Ishikawa (cell line): ENCODE data around the gene BGLAP.

ENCODE experiments used
- CEBPB ChIP-seq: IDR thresholded peaks from 2 replicates; pipeline ENCODE4 v1.6.1; 2012
- CREB1 ChIP-seq: IDR thresholded peaks from 2 replicates; pipeline ENCODE4 v1.6.1; 2012; ENCODE audit warnings: low read depth
- EGR1 ChIP-seq: IDR thresholded peaks from 2 replicates; pipeline ENCODE4 v1.6.1; 2012
- EP300 ChIP-seq: IDR thresholded peaks from 2 replicates; pipeline ENCODE4 v1.6.1; 2012; ENCODE audit warnings: borderline replicate concordance
- FOXM1 ChIP-seq: IDR thresholded peaks from 2 replicates; pipeline ENCODE4 v1.6.1; 2012; ENCODE audit warnings: low read depth, borderline replicate concordance
- MAX ChIP-seq: IDR thresholded peaks from 2 replicates; pipeline ENCODE4 v1.6.1; 2012
- NFIC ChIP-seq: IDR thresholded peaks from 2 replicates; pipeline ENCODE4 v1.6.1; 2012
- RAD21 ChIP-seq: IDR thresholded peaks from 2 replicates; pipeline ENCODE4 v1.6.1; 2012; ENCODE audit warnings: low read depth
- REST ChIP-seq: IDR thresholded peaks from 2 replicates; pipeline ENCODE4 v1.6.1; 2012; ENCODE audit warnings: low read depth, mild to moderate bottlenecking
- TAF1 ChIP-seq: IDR thresholded peaks from 2 replicates; pipeline ENCODE4 v1.6.1; 2012; ENCODE audit warnings: low read depth, mild to moderate bottlenecking
- TCF12 ChIP-seq: IDR thresholded peaks from 2 replicates; pipeline ENCODE4 v1.6.1; 2012; ENCODE audit warnings: low read depth
- TEAD4 ChIP-seq: IDR thresholded peaks from 2 replicates; pipeline ENCODE4 v1.6.1; 2012
- USF1 ChIP-seq: IDR thresholded peaks from 2 replicates; pipeline ENCODE4 v1.6.1; 2012
- YY1 ChIP-seq: IDR thresholded peaks from 2 replicates; pipeline ENCODE4 v1.6.1; 2012; ENCODE audit warnings: low read depth
- ZBTB7A ChIP-seq: IDR thresholded peaks from 2 replicates; pipeline ENCODE4 v1.6.1; 2012; ENCODE audit warnings: low read depth

Gene BGLAP

GRCh38 chr1:156228501-156228900, 13.5 kb upstream of the BGLAP start:
- TF ChIP-seq REST: no peak
- TF ChIP-seq NFIC: no peak
- no peak for TF ChIP-seq TCF12
- TF ChIP-seq USF1: no peak
- TF ChIP-seq EP300: no peak
- no peak for TF ChIP-seq FOXM1
- no peak for TF ChIP-seq TAF1
- no peak for TF ChIP-seq TEAD4
- TF ChIP-seq EGR1: no peak
- TF ChIP-seq CEBPB: no peak
- TF ChIP-seq YY1: no peak
- TF ChIP-seq RAD21: no peak
- no peak for TF ChIP-seq ZBTB7A
- no peak for TF ChIP-seq MAX
- no peak for TF ChIP-seq CREB1

GRCh38 chr1:156229809-156230472, 12.0 kb upstream of the BGLAP start:
- TF ChIP-seq TAF1 (no peak), CREB1 (no peak), TEAD4 (no peak), REST (no peak), USF1 (no peak), RAD21 (no peak), MAX (no peak)

GRCh38 chr1:156230473-156230837, 11.5 kb upstream of the BGLAP start:
- no peak for TF ChIP-seq CREB1
- no peak for TF ChIP-seq TCF12
- no peak for TF ChIP-seq YY1
- no peak for TF ChIP-seq ZBTB7A
- TF ChIP-seq USF1: no peak
- TF ChIP-seq CEBPB: no peak
- TF ChIP-seq EP300: no peak
- no peak for TF ChIP-seq NFIC
- no peak for TF ChIP-seq MAX
- TF ChIP-seq TEAD4: no peak

- TF ChIP-seq NFIC (no peak), TAF1 (no peak), TCF12 (no peak), RAD21 (no peak), EGR1 (no peak), CEBPB (no peak)
These were observed 9.6 kb upstream of the BGLAP start for GRCh38 chr1:156232201-156232894.

- TF ChIP-seq USF1 (no peak), TCF12 (no peak), NFIC (no peak), EGR1 (no peak), MAX (no peak), RAD21 (no peak), REST (no peak), ZBTB7A (no peak), EP300 (no peak), FOXM1 (no peak), CEBPB (no peak), TAF1 (no peak), CREB1 (no peak), TEAD4 (no peak), YY1 (no peak)
These were observed 8.4 kb upstream of the BGLAP start for GRCh38 chr1:156233426-156234127.
